H1 (cell line): ENCODE data around the gene TMEM252. TPM values are rescaled to one million over a fixed set of nuclear protein-coding genes. Genes with fewer than 3 reads are reported as not detected.

Experiments used
- CTCF ChIA-PET: fragments of 300-600 bp; sonication (Branson Sonifier 250); formaldehyde crosslinking; loops from one replicate; lab custom pipeline; 2021; ENCODE audit not compliant: partially characterized antibody; lab: Charles Lee
- POLR2A ChIA-PET: fragments of 300-600 bp; sonication (Branson Sonifier 250); formaldehyde crosslinking; loops from one replicate; lab custom pipeline; 2021; ENCODE audit warnings: inconsistent platforms; ENCODE audit not compliant: partially characterized antibody; lab: Charles Lee
- DNase-seq, 2 experiments: peaks; one replicate each; pipeline versions ENCODE4 v3.0.0 to v3.0.0-alpha.2; 2010 to 2022; ENCODE audit warnings: low spot score in 2 of 2, low read depth in 1 of 2, mixed read lengths in 1 of 2
- FAIRE-seq: peaks from 2 replicates; lab custom pipeline; 2011; peaks lifted over from hg19 to GRCh38; lab: Jason Lieb, UNC
- H2AFZ ChIP-seq: 2 replicates; pipeline ENCODE4 v1.8.1; 2012; ENCODE audit warnings: low read length, inconsistent platforms
- H2AK5ac ChIP-seq: 2 replicates; pipeline ENCODE4 v1.6.1; 2013; ENCODE audit warnings: low read depth, low read length
- H2BK120ac ChIP-seq: replicated peaks from 2 replicates; pipeline ENCODE3; 2013; ENCODE audit warnings: low read depth, low read length, inconsistent platforms
- H2BK12ac ChIP-seq: 2 replicates; pipeline ENCODE4 v1.6.1; 2013; ENCODE audit warnings: low read depth, low read length
- H2BK15ac ChIP-seq: 2 replicates; pipeline ENCODE4 v1.6.1; 2013; ENCODE audit warnings: low read length
- H2BK20ac ChIP-seq: 2 replicates; pipeline ENCODE4 v1.6.1; 2013; ENCODE audit warnings: low read length
- H2BK5ac ChIP-seq: 2 replicates; pipeline ENCODE4 v1.6.1; 2013; ENCODE audit warnings: low read depth, low read length
- H3K14ac ChIP-seq: 2 replicates; pipeline ENCODE4 v1.6.1; 2013; ENCODE audit warnings: inconsistent platforms; ENCODE audit not compliant: insufficient read length
- H3K18ac ChIP-seq: 2 replicates; pipeline ENCODE4 v1.6.1; 2013; ENCODE audit warnings: low read length; ENCODE audit errors: extremely low read depth
- H3K23ac ChIP-seq: 2 replicates; pipeline ENCODE4 v1.6.1; 2013; ENCODE audit warnings: inconsistent platforms; ENCODE audit not compliant: insufficient read length
- H3K23me2 ChIP-seq: 2 replicates; pipeline ENCODE4 v1.6.1; 2013; ENCODE audit warnings: low read depth, low read length
- H3K27ac ChIP-seq: 2 replicates; pipeline ENCODE4 v1.6.1; 2011; ENCODE audit warnings: low read depth, low read length, inconsistent platforms
- H3K27me3 ChIP-seq, 4 experiments: replicated peaks in 1 of 4; 1 replicate in 1 of 4; 2 replicates in 3 of 4; pipeline versions ENCODE4 v1.6.1 to v1.8.1; 2011 to 2013; ENCODE audit warnings: low read length in 3 of 4, mild to moderate bottlenecking in 3 of 4, inconsistent platforms in 2 of 4, mixed read lengths in 2 of 4, moderate library complexity in 1 of 4; ENCODE audit not compliant: control insufficient read depth in 3 of 4, insufficient read depth in 3 of 4; ENCODE audit errors: extremely low read depth in 1 of 4
- H3K36me3 ChIP-seq, 4 experiments: 2 replicates each; pipeline versions ENCODE4 v1.6.1 to v1.8.1; 2011 to 2013; ENCODE audit warnings: mild to moderate bottlenecking in 4 of 4, low read length in 3 of 4, moderate library complexity in 2 of 4, control low read depth in 1 of 4, inconsistent platforms in 1 of 4; ENCODE audit not compliant: insufficient read depth in 4 of 4, control insufficient read depth in 2 of 4
- H3K4ac ChIP-seq: replicated peaks from 2 replicates; pipeline ENCODE3; 2013; ENCODE audit warnings: low read length, low read depth, mixed read lengths, inconsistent platforms; ENCODE audit not compliant: insufficient read length
- H3K4me1 ChIP-seq, 4 experiments: replicated peaks in 1 of 4; 1 replicate in 1 of 4; 2 replicates in 3 of 4; pipeline versions ENCODE4 v1.6.1 to v1.8.1; 2011 to 2013; ENCODE audit warnings: low read length in 3 of 4, inconsistent platforms in 2 of 4, mixed read lengths in 1 of 4; ENCODE audit not compliant: insufficient read depth in 4 of 4, control insufficient read depth in 3 of 4
- H3K4me2 ChIP-seq, 2 experiments: 2 replicates each; pipeline versions ENCODE4 v1.6.1 to v1.8.1; 2011 to 2013; ENCODE audit warnings: low read depth in 2 of 2, low read length in 2 of 2, control low read depth in 1 of 2, inconsistent platforms in 1 of 2, mild to moderate bottlenecking in 1 of 2; ENCODE audit not compliant: insufficient read depth in 1 of 2
- H3K4me3 ChIP-seq, 4 experiments: fragments of 200-600, 300-600 bp in 1 of 4; sonication (generic), shearing (Covaris generic), sonication (Bioruptor Twin) in 1 of 4; 2 replicates each; pipeline versions ENCODE4 v1.5.1 to v1.8.1; 2011 to 2016; ENCODE audit warnings: low read length in 4 of 4, low read depth in 3 of 4, control low read depth in 2 of 4, inconsistent platforms in 2 of 4, mild to moderate bottlenecking in 2 of 4, mixed read lengths in 1 of 4, moderate library complexity in 1 of 4; ENCODE audit not compliant: insufficient read depth in 2 of 4; ENCODE audit errors: extremely low read depth in 1 of 4
- H3K56ac ChIP-seq: replicated peaks from 2 replicates; pipeline ENCODE3; 2013; ENCODE audit warnings: low read depth, mild to moderate bottlenecking, mixed read lengths, low read length, inconsistent platforms; ENCODE audit not compliant: insufficient read length
- H3K79me1 ChIP-seq: 2 replicates; pipeline ENCODE4 v1.6.1; 2013; ENCODE audit warnings: low read depth, low read length, control low read depth
- H3K79me2 ChIP-seq, 2 experiments: 2 replicates each; pipeline versions ENCODE4 v1.6.1 to v1.8.1; 2012 to 2013; ENCODE audit warnings: low read length in 2 of 2, mild to moderate bottlenecking in 2 of 2, inconsistent platforms in 1 of 2; ENCODE audit not compliant: insufficient read depth in 2 of 2, control insufficient read depth in 1 of 2
- H3K9ac ChIP-seq, 4 experiments: replicated peaks in 1 of 4; 1 replicate in 1 of 4; 2 replicates in 3 of 4; pipeline versions ENCODE4 v1.6.1 to v1.8.1; 2011 to 2013; ENCODE audit warnings: low read depth in 3 of 4, low read length in 3 of 4, control low read depth in 2 of 4, mild to moderate bottlenecking in 2 of 4, moderate library complexity in 2 of 4, inconsistent platforms in 1 of 4; ENCODE audit errors: extremely low read depth in 1 of 4
- H3K9me3 ChIP-seq, 2 experiments: 2 replicates each; pipeline versions ENCODE4 v1.6.1 to v1.8.1; 2012 to 2013; ENCODE audit warnings: mild to moderate bottlenecking in 2 of 2, moderate library complexity in 2 of 2, control low read depth in 1 of 2, inconsistent platforms in 1 of 2, low read depth in 1 of 2, low read length in 1 of 2, mixed read lengths in 1 of 2; ENCODE audit not compliant: insufficient read depth in 2 of 2
- H4K20me1 ChIP-seq, 2 experiments: replicated peaks in 1 of 2; 2 replicates each; pipeline versions ENCODE3 to v1.8.1; 2011 to 2013; ENCODE audit warnings: inconsistent platforms in 2 of 2, low read length in 2 of 2, mild to moderate bottlenecking in 1 of 2; ENCODE audit not compliant: insufficient read depth in 2 of 2, control insufficient read depth in 1 of 2
- H4K5ac ChIP-seq: 2 replicates; pipeline ENCODE4 v1.6.1; 2013; ENCODE audit warnings: low read length, low read depth, mixed read lengths, inconsistent platforms; ENCODE audit not compliant: insufficient read length
- H4K8ac ChIP-seq: 2 replicates; pipeline ENCODE4 v1.8.0; 2013; ENCODE audit warnings: mild to moderate bottlenecking, moderate library complexity, low read length, inconsistent platforms; ENCODE audit not compliant: insufficient read depth; ENCODE audit errors: extremely low read depth
- H4K91ac ChIP-seq: replicated peaks from 2 replicates; pipeline ENCODE3; 2013; ENCODE audit warnings: low read length, mixed read lengths, inconsistent platforms; ENCODE audit not compliant: insufficient read length
- ATF2 ChIP-seq: IDR thresholded peaks from 2 replicates; pipeline ENCODE4 v1.6.1; 2012; ENCODE audit warnings: low read length, inconsistent platforms
- CREB1 ChIP-seq: IDR thresholded peaks from 2 replicates; pipeline ENCODE4 v1.6.1; 2012; ENCODE audit warnings: inconsistent platforms
- CTCF ChIP-seq, 3 experiments: IDR thresholded peaks; 1 replicate in 2 of 3; 2 replicates in 1 of 3; pipeline versions ENCODE4 v1.5.1 to v1.6.1; 2011; ENCODE audit warnings: low read length in 3 of 3, mild to moderate bottlenecking in 3 of 3, inconsistent platforms in 2 of 3, low read depth in 1 of 3, moderate library complexity in 1 of 3; ENCODE audit not compliant: insufficient read depth in 1 of 3; ENCODE audit errors: control extremely low read depth in 1 of 3
- EZH2 ChIP-seq: fragments of 200-600 bp; sonication (generic); IDR thresholded peaks from 2 replicates; pipeline ENCODE4 v1.7.1; 2012; ENCODE audit warnings: low read depth, mild to moderate bottlenecking, moderate library complexity, low read length, inconsistent platforms; ENCODE audit not compliant: severe bottlenecking
- NANOG ChIP-seq: IDR thresholded peaks from 2 replicates; pipeline ENCODE4 v1.6.1; 2011; ENCODE audit warnings: low read length, low read depth, mild to moderate bottlenecking, inconsistent platforms; ENCODE audit not compliant: insufficient read depth, poor library complexity, severe bottlenecking
- POU5F1 ChIP-seq: IDR thresholded peaks from 2 replicates; pipeline ENCODE4 v1.6.1; 2011; ENCODE audit warnings: low read depth, mild to moderate bottlenecking, low read length, moderate library complexity
- RBBP5 ChIP-seq: IDR thresholded peaks from 2 replicates; pipeline ENCODE4 v1.7.1; 2012; ENCODE audit warnings: low read depth, mild to moderate bottlenecking, inconsistent platforms, low read length, moderate library complexity, borderline replicate concordance
- SIRT6 ChIP-seq: IDR thresholded peaks from one replicate; pipeline ENCODE4 v1.7.1; 2012; ENCODE audit warnings: low read length, inconsistent platforms
- SUZ12 ChIP-seq: fragments of 200-600 bp; sonication (generic); IDR thresholded peaks from 2 replicates; pipeline ENCODE4 v1.6.1; 2012; ENCODE audit warnings: mild to moderate bottlenecking, inconsistent platforms, low read length, moderate library complexity, mixed read lengths
- TCF12 ChIP-seq: IDR thresholded peaks from 2 replicates; pipeline ENCODE4 v1.6.1; 2011; ENCODE audit warnings: low read depth, mild to moderate bottlenecking, low read length
- WGBS, 2 experiments: shearing (Covaris generic) in 1 of 2; methylation state at CpG; one replicate each; pipeline versions ENCODE4 v1.1.6 to v1.1.7; 2013 to 2015; ENCODE audit warnings: low lambda C conversion rate in 2 of 2, mixed read lengths in 2 of 2, inconsistent platforms in 1 of 2, low coverage in 1 of 2, missing lambda C conversion rate in 1 of 2; ENCODE audit not compliant: insufficient replicate concordance in 2 of 2, insufficient coverage in 1 of 2, insufficient read length in 1 of 2; ENCODE audit errors: extremely low coverage in 1 of 2, missing lambda C conversion rate in 1 of 2; 5-methylcytosine and 5-hydroxymethylcytosine counted together
- polyA plus RNA-seq, 7 experiments: library from polyadenylated mRNA; depleted of rRNA in 3 of 7; stranded (reverse) in 5 of 7; unstranded in 2 of 7; fragments of >200 nt in 5 of 7; fragments of 200-250 nt in 2 of 7; gene quantifications; 1 replicate in 5 of 7; 2 replicates in 1 of 7; 4 replicates in 1 of 7; pipeline versions ENCODE4 v1.2.1 to v1.2.3, GENCODE V29; 2011 to 2013; ENCODE audit warnings: missing spikeins in 2 of 7, mixed read lengths in 2 of 7
- total RNA-seq: library from RNA; stranded (reverse); fragmentation: NEBNext Ultra II Directional; extraction: Animal tissue kit (Norgen Biotek cat#: 25700); gene quantifications from 2 replicates; pipeline ENCODE4 v1.2.1, GENCODE V29; 2021

TMEM252 gene
- total and polyA plus RNA-seq, 2 of the 8 experiments (the other 6 are each of a cell fraction or from before 2014, with no cell fraction given): not detected

GRCh38 chr9:68574150-68574549 lies 33.5 kb upstream of the TMEM252 start:
- H2AFZ ChIP-seq: no peak overlapping the region
- no peaks in the 10 kb centered on the region for H3K79me2 ChIP-seq
- no peak overlapping the region for H2BK15ac ChIP-seq
- H3K4me1 ChIP-seq: no peaks in the 10 kb centered on the region
- DNase-seq (no peak), FAIRE-seq (no peak)
- no peaks in the 10 kb centered on the region; a peak in 2 of 7 replicates for H3K27me3 ChIP-seq
- no peak overlapping the region for H2BK12ac ChIP-seq
- H3K36me3 ChIP-seq: no peaks in the 10 kb centered on the region
- H3K27ac ChIP-seq: no peak overlapping the region
- no peak overlapping the region for H3K4ac ChIP-seq
- H3K9ac ChIP-seq: no peak overlapping the region
- WGBS, 2 experiments: 62% methylated on average over 3 of the region's 3 CpGs; no CpG with 5 or more reads in 1 of the 2 experiments
- H4K8ac ChIP-seq: no peak overlapping the region
- H3K56ac ChIP-seq: no peak overlapping the region
- POLR2A ChIA-PET: no interaction called here
- CTCF ChIA-PET: interaction anchor here (0.7 to 3.4 kb wide), 7 partner anchors 9 to 231 kb away, joined by 3 to 21 read pairs (median 4); no protein-coding TSS in a partner anchor
- H2AK5ac ChIP-seq: no peak overlapping the region
- no peaks in the 10 kb centered on the region for H3K79me1 ChIP-seq
- H2BK5ac ChIP-seq: no peak overlapping the region
- no peak overlapping the region for H3K23ac ChIP-seq
- no peak overlapping the region for H3K4me2 ChIP-seq
- H3K4me3 ChIP-seq: no peak overlapping the region
- no peak overlapping the region for H2BK120ac ChIP-seq
- no peak overlapping the region for H4K5ac ChIP-seq
- H3K23me2 ChIP-seq: no peaks in the 10 kb centered on the region
- no peaks in the 10 kb centered on the region for H4K20me1 ChIP-seq
- H4K91ac ChIP-seq: no peak overlapping the region
- H3K18ac ChIP-seq: no peak overlapping the region
- H3K9me3 ChIP-seq: no peaks in the 10 kb centered on the region
- no peak overlapping the region for H3K14ac ChIP-seq
- no peak overlapping the region for H2BK20ac ChIP-seq
- TF ChIP-seq TCF12 (no peak), POU5F1 (no peak), EZH2 (no peak), NANOG (no peak), SUZ12 (no peak), RBBP5 (no peak), SIRT6 (no peak), CTCF (IDR thresholded peaks at IDR 0.05; ENCODE audit: control extremely low read depth in 1 of 3, insufficient read depth in 1 of 3, low read depth in 1 of 3, low read length in 3 of 3) (no peak), CREB1 (no peak), ATF2 (no peak)
